GM21737 (cell line): ENCODE results near the gene ITGA3.

Experiments
- ATAC-seq: cut with Tn5 transposase; IDR thresholded peaks from one replicate; pipeline ENCODE4 v1.9.1; 2021; ENCODE audit warnings: mild to moderate bottlenecking, moderate library complexity; ENCODE audit not compliant: unreplicated experiment

Gene ITGA3

GRCh38 chr17:50106393-50107131, 50.7 kb downstream of the ITGA3 start:
- no peak for ATAC-seq

- no peak for ATAC-seq
Measured at GRCh38 chr17:50107790-50108414, 52.0 kb downstream of the ITGA3 start.

GRCh38 chr17:50108556-50108955, 52.6 kb downstream of the ITGA3 start:
- no peak for ATAC-seq

GRCh38 chr17:50109207-50109606, 53.3 kb downstream of the ITGA3 start:
- no peak for ATAC-seq

GRCh38 chr17:50109785-50110184, 53.9 kb downstream of the ITGA3 start:
- no peak for ATAC-seq

GRCh38 chr17:50110591-50111349, 54.9 kb downstream of the ITGA3 start:
- no peak for ATAC-seq

- no peak for ATAC-seq
Measured at GRCh38 chr17:50111673-50112655, 56.1 kb downstream of the ITGA3 start.

GRCh38 chr17:50112694-50113093, 56.8 kb downstream of the ITGA3 start:
- ATAC-seq, result no peak

- no peak for ATAC-seq
Measured at GRCh38 chr17:50113624-50114320, 57.9 kb downstream of the ITGA3 start.

- ATAC-seq, result no peak
Measured at GRCh38 chr17:50114401-50114800, 58.5 kb downstream of the ITGA3 start.

- ATAC-seq, result no peak
Measured at GRCh38 chr17:50114849-50115357, 59.0 kb downstream of the ITGA3 start.

- no peak for ATAC-seq
Measured at GRCh38 chr17:50115756-50116155, 59.8 kb downstream of the ITGA3 start.

- no peak for ATAC-seq
Measured at GRCh38 chr17:50117202-50118051, 61.5 kb downstream of the ITGA3 start.

GRCh38 chr17:50118076-50118827, 62.3 kb downstream of the ITGA3 start:
- no peak for ATAC-seq

- no peak for ATAC-seq
Measured at GRCh38 chr17:50118828-50119218, 62.9 kb downstream of the ITGA3 start.

- ATAC-seq, result no peak
Measured at GRCh38 chr17:50120475-50121253, 64.8 kb downstream of the ITGA3 start.

GRCh38 chr17:50122945-50123344, 67.0 kb downstream of the ITGA3 start:
- no peak for ATAC-seq
